Measurements from ENCODE around the gene CLEC10A.

GRCh38 chr17:7029096-7029495, 51.0 kb downstream of the CLEC10A start:
- TF ChIP-seq CTCF (IDR thresholded peaks at IDR 0.05; ENCODE audit: insufficient read depth, low read depth, low read length) (no peak), EZH2 (IDR thresholded peaks at IDR 0.05; ENCODE audit: insufficient read depth, low read length) (no peak)
